Measurements from ENCODE around the gene AIG1. TPM values are rescaled to one million over a fixed set of nuclear protein-coding genes. Genes with fewer than 3 reads are reported as not detected.

Gene AIG1
- total RNA-seq, 1 donor from 2014 or later, result 7.2 TPM

DNA sequence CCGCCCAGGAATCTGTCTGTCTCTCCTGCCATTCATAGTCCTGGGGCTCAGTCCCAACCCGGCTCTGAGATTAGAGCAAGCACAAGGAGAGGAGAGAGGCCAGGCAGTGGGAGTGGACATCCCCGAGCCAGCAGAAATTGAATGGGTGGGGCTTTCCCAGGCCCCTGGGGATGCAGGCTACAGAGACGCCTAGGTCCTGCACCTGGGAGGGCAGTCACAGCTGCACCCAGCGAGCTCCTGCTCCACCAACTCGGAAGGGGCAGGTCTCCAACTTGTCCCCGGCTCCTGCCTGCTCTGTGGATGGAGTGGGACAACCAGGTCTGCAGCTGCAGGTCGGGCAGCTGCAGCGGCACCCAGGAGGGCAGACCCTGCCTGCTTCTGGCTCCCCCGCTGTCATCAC is 11.1 kb upstream of the AIG1 start:
- Mint-ChIP-seq H3K4me1 (no peaks in the 10 kb centered on the region), H3K27ac (no peak overlapping the region), H3K27me3 (peaks cover 9% of the 10 kb centered on the region), H3K36me3 (ENCODE audit: low read depth) (no peaks in the 10 kb centered on the region), H3K9me3 (no peaks in the 10 kb centered on the region), H3K4me3 (no peak overlapping the region)
- intact Hi-C loops (cut with micrococcal nuclease), result no loop called here
- POLR2A ChIA-PET, result no interaction called here
- ATAC-seq (ENCODE audit: low read depth) (no peak), DNase-seq (no peak)
- TF ChIP-seq CTCF (IDR thresholded peaks at IDR 0.05), result no peak
- CTCF ChIA-PET, result no interaction called here

GRCh38 chr6:143050509-143050908 is 10.2 kb upstream of the AIG1 start:
- intact Hi-C loops (cut with micrococcal nuclease), result no loop called here
- ATAC-seq (ENCODE audit: low read depth) (no peak), DNase-seq (no peak)
- Mint-ChIP-seq H3K9me3 (no peaks in the 10 kb centered on the region), H3K4me1 (no peaks in the 10 kb centered on the region), H3K27ac (no peak overlapping the region), H3K27me3 (peaks cover 4% of the 10 kb centered on the region), H3K36me3 (ENCODE audit: low read depth) (no peaks in the 10 kb centered on the region), H3K4me3 (no peak overlapping the region)
- TF ChIP-seq CTCF (IDR thresholded peaks at IDR 0.05), result no peak
- ChIA-PET CTCF (no interaction called here), POLR2A (no interaction called here)

GRCh38 chr6:143052282-143052681 is 8.4 kb upstream of the AIG1 start:
- TF ChIP-seq CTCF (IDR thresholded peaks at IDR 0.05), result no peak
- H3K9me3 Mint-ChIP-seq, result no peaks in the 10 kb centered on the region
- no peak overlapping the region for H3K4me3 Mint-ChIP-seq
- ChIA-PET POLR2A (no interaction called here), CTCF (no interaction called here)
- H3K27ac Mint-ChIP-seq, result no peak overlapping the region
- no peaks in the 10 kb centered on the region for H3K4me1 Mint-ChIP-seq
- H3K36me3 Mint-ChIP-seq (ENCODE audit: low read depth), result no peaks in the 10 kb centered on the region
- no peak for DNase-seq
- intact Hi-C loops (cut with micrococcal nuclease), result no loop called here
- no peak for ATAC-seq (ENCODE audit: low read depth)
- peaks cover 2% of the 10 kb centered on the region for H3K27me3 Mint-ChIP-seq

DNA sequence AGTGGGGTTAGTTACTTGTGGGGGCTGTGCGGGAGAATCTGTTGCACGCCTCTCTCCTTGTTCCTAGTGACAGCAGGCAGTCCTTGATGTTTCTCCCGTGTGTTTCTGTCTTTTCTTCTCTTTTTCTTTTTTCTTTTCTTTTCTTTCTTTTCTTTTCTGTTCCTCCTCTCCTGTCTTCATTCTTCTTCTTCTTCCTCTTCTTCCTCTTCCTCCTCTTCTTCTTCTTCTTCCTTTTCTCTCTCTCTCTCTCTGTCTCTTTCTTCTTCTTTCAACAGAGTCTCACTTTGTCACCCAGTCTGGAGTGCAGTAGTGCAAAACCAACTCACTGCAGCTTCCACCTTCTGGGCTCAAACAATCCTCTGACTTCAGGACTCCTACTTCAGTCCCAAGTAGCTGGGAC is 6.8 kb upstream of the AIG1 start:
- no peaks in the 10 kb centered on the region for H3K9me3 Mint-ChIP-seq
- ChIA-PET POLR2A (no interaction called here), CTCF (no interaction called here)
- TF ChIP-seq CTCF (IDR thresholded peaks at IDR 0.05), result no peak
- H3K4me1 Mint-ChIP-seq, result no peaks in the 10 kb centered on the region
- intact Hi-C loops (cut with micrococcal nuclease), result no loop called here
- H3K27me3 Mint-ChIP-seq, result no peaks in the 10 kb centered on the region
- H3K4me3 Mint-ChIP-seq, result no peak overlapping the region
- no peak overlapping the region for H3K27ac Mint-ChIP-seq
- DNase-seq (no peak), ATAC-seq (ENCODE audit: low read depth) (no peak)
- H3K36me3 Mint-ChIP-seq (ENCODE audit: low read depth), result no peaks in the 10 kb centered on the region

DNA sequence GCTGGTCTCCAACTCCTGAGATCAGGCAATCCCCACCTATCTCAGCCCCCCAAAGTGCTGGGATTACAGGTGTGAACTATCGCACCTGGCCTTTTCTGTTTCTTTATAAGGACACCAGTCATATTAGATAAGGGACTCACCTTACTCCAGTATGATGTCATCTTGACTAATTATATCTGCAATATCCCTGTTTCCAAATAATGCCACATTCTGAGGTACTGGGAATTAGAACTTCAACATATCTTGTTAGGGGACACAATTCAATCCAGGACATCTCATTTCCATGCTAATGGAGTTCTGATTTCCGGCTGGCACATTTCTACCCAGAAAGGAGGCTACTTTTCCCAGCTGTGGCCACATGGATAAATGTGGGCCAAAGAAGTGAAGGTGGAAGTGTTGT is 6.4 kb upstream of the AIG1 start:
- TF ChIP-seq CTCF (IDR thresholded peaks at IDR 0.05), result no peak
- ChIA-PET POLR2A (no interaction called here), CTCF (no interaction called here)
- Mint-ChIP-seq H3K27ac (no peak overlapping the region), H3K27me3 (no peaks in the 10 kb centered on the region), H3K9me3 (no peaks in the 10 kb centered on the region), H3K4me1 (no peaks in the 10 kb centered on the region), H3K4me3 (no peak overlapping the region), H3K36me3 (ENCODE audit: low read depth) (no peaks in the 10 kb centered on the region)
- intact Hi-C loops (cut with micrococcal nuclease), result no loop called here
- no peak for DNase-seq
- ATAC-seq (ENCODE audit: low read depth), result no peak

Data from activated B cell treated with CpG ODN at 0.5 μM for 24 hours (primary cell).